ENCODE data around the gene ADAM11. TPM values are rescaled to one million over a fixed set of nuclear protein-coding genes. Genes with fewer than 3 reads are reported as not detected.

ADAM11 gene
- total and polyA plus RNA-seq, 2 of the 4 experiments (the other 2 are of a cell fraction), result 0.36 to 0.53 TPM

GRCh38 chr17:44779211-44780025 is 20.6 kb downstream of the ADAM11 start:
- Histone ChIP-seq H3K4me1 (ENCODE audit: control insufficient read depth, insufficient read depth, low read length) (peaks cover 3% of the 10 kb centered on the region; the same call in 1 of the 2 replicates), H3K56ac (ENCODE audit: extremely low read depth, insufficient read depth, low read length) (no peak overlapping the region), H3K36me3 (ENCODE audit: control insufficient read depth, insufficient read depth, low read length) (no peaks in the 10 kb centered on the region), H2AK5ac (ENCODE audit: low read depth, low read length) (peak overlapping the region; percentile 27), H3K9me3 (ENCODE audit: control insufficient read depth, insufficient read depth, low read length) (no peaks in the 10 kb centered on the region), H3K4me3 (ENCODE audit: insufficient read depth, low read depth, low read length) (peak overlapping the region; percentile 48), H2BK120ac (ENCODE audit: low read depth, low read length) (peak overlapping the region; percentile 94), H3K9me1 (ENCODE audit: insufficient read depth, low read length) (no peaks in the 10 kb centered on the region), H3K18ac (ENCODE audit: low read depth, low read length) (peak overlapping the region; percentile 2; the same call in 1 of the 2 replicates), H3K23ac (ENCODE audit: low read depth, low read length) (peak overlapping the region; percentile 23; the same call in 1 of the 2 replicates), H3K79me1 (ENCODE audit: low read depth in 1 of 2, low read length in 2 of 2) (no peaks in the 10 kb centered on the region), H3K14ac (replicated peaks; ENCODE audit: low read depth, low read length) (peak overlapping the region; percentile 53), H2AK9ac (replicated peaks; ENCODE audit: low read depth, low read length, poor library complexity) (peak overlapping the region; percentile 99), H4K5ac (ENCODE audit: low read depth, low read length) (peak overlapping the region; percentile 65), H2AFZ (replicated peaks; ENCODE audit: low read length, poor library complexity) (peak overlapping the region; percentile 100), H2BK15ac (ENCODE audit: low read depth, low read length) (peak overlapping the region; percentile 85; the same call in 1 of the 3 replicates), H4K8ac (ENCODE audit: low read depth in 2 of 2, low read length in 2 of 2) (peak overlapping the region; percentile 61 to 88; a peak in 3 of 4 replicates), H3K27ac (ENCODE audit: insufficient read depth, low read length) (peak overlapping the region; percentile 38; the same call in 1 of the 2 replicates), H3K9ac (ENCODE audit: low read depth, low read length) (peak overlapping the region; percentile 41), H4K20me1 (ENCODE audit: insufficient read depth, low read length) (no peaks in the 10 kb centered on the region; the same call in 1 of the 2 replicates), H4K91ac (ENCODE audit: insufficient read depth, low read depth, low read length) (peak overlapping the region; percentile 79), H2BK20ac (ENCODE audit: low read depth, low read length) (peak overlapping the region; percentile 38), H2BK5ac (ENCODE audit: low read depth, low read length, poor library complexity, severe bottlenecking) (peak overlapping the region; percentile 67), H3K4ac (ENCODE audit: low read depth, low read length) (peak overlapping the region; percentile 69), H3K27me3 (ENCODE audit: control insufficient read depth, insufficient read depth, low read length) (no peaks in the 10 kb centered on the region), H3K4me2 (ENCODE audit: low read depth, low read length) (peak overlapping the region; percentile 86)
- 21% methylated on average over 8 of the region's 36 CpGs; no CpG with 5 or more reads in 1 of the 2 experiments for whole genome bisulfite sequencing, 2 experiments (ENCODE audit: extremely low coverage in 2 of 2, insufficient read length in 1 of 2)
- in situ Hi-C loops (cut with MboI; ENCODE audit: low sequenced_read_pairs) (loop anchor here (5.0 kb wide), 1 partner anchor 83 kb away; no protein-coding TSS in a partner anchor), intact Hi-C loops (cut with micrococcal nuclease) (loop anchor here (1.0 to 2.0 kb wide), 3 partner anchors 50 to 353 kb away; partner anchors contain the start of gene PLCD3), dilution Hi-C loops (cut with HindIII; ENCODE audit: low sequenced_read_pairs, unreplicated experiment) (no loop called here)
- ATAC-seq (ENCODE audit: low read depth) (peak; percentile 55), DNase-seq (peak; percentile 70)
- ChIA-PET CTCF (interaction anchor here (0.5 to 3.2 kb wide), 16 partner anchors 15 to 102 kb away, joined by 3 to 25 read pairs (median 4); no protein-coding TSS in a partner anchor), POLR2A (ENCODE audit: unreplicated experiment) (no interaction called here)
- no TSS peak for BruUV-seq (replicated peaks)
- TF ChIP-seq MXI1 (IDR thresholded peaks at IDR 0.05; ENCODE audit: borderline replicate concordance, low read depth, low read length) (no peak), MAZ (IDR thresholded peaks at IDR 0.05; ENCODE audit: borderline replicate concordance, low read depth, low read length) (0 out of 2 replicates have a peak, but pooled peaks have one; percentile 50), RAD21 (IDR thresholded peaks at IDR 0.05; ENCODE audit: low read length) (peak; percentile 62), ELK1 (IDR thresholded peaks at IDR 0.05; ENCODE audit: borderline replicate concordance, low read depth, low read length) (no peak), BHLHE40 (IDR thresholded peaks at IDR 0.05; ENCODE audit: low read depth, low read length) (peak; percentile 12; the same call in 1 of the 2 replicates), NFE2L2 (IDR thresholded peaks at IDR 0.05; ENCODE audit: low read depth, low read length) (no peak), RCOR1 (IDR thresholded peaks at IDR 0.05; ENCODE audit: insufficient replicate concordance, low read length) (no peak), POLR2A (IDR thresholded peaks at IDR 0.05; ENCODE audit: low read depth, low read length) (0 out of 2 replicates have a peak, but pooled peaks have one; percentile 28), RFX5 (IDR thresholded peaks at IDR 0.05; ENCODE audit: low read depth, low read length) (no peak), FOS (IDR thresholded peaks at IDR 0.05; ENCODE audit: low read depth, low read length) (0 out of 2 replicates have a peak, but pooled peaks have one; percentile 32)
- TF ChIP-seq, protein P1, sequence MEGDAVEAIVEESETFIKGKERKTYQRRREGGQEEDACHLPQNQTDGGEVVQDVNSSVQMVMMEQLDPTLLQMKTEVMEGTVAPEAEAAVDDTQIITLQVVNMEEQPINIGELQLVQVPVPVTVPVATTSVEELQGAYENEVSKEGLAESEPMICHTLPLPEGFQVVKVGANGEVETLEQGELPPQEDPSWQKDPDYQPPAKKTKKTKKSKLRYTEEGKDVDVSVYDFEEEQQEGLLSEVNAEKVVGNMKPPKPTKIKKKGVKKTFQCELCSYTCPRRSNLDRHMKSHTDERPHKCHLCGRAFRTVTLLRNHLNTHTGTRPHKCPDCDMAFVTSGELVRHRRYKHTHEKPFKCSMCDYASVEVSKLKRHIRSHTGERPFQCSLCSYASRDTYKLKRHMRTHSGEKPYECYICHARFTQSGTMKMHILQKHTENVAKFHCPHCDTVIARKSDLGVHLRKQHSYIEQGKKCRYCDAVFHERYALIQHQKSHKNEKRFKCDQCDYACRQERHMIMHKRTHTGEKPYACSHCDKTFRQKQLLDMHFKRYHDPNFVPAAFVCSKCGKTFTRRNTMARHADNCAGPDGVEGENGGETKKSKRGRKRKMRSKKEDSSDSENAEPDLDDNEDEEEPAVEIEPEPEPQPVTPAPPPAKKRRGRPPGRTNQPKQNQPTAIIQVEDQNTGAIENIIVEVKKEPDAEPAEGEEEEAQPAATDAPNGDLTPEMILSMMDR (conservative IDR thresholded peaks at IDR 0.05; ENCODE audit: low read depth, low read length), result peak; percentile 75
- TF ChIP-seq, protein P2, sequence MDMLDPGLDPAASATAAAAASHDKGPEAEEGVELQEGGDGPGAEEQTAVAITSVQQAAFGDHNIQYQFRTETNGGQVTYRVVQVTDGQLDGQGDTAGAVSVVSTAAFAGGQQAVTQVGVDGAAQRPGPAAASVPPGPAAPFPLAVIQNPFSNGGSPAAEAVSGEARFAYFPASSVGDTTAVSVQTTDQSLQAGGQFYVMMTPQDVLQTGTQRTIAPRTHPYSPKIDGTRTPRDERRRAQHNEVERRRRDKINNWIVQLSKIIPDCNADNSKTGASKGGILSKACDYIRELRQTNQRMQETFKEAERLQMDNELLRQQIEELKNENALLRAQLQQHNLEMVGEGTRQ (IDR thresholded peaks at IDR 0.05; ENCODE audit: low read depth, low read length), result no peak

Measured in IMR-90 (cell line).